ENCODE results near the gene RBM4B.
A peak's percentile ranks its signal among the peaks of the same experiment; 100 is the strongest.

Gene RBM4B

DNA sequence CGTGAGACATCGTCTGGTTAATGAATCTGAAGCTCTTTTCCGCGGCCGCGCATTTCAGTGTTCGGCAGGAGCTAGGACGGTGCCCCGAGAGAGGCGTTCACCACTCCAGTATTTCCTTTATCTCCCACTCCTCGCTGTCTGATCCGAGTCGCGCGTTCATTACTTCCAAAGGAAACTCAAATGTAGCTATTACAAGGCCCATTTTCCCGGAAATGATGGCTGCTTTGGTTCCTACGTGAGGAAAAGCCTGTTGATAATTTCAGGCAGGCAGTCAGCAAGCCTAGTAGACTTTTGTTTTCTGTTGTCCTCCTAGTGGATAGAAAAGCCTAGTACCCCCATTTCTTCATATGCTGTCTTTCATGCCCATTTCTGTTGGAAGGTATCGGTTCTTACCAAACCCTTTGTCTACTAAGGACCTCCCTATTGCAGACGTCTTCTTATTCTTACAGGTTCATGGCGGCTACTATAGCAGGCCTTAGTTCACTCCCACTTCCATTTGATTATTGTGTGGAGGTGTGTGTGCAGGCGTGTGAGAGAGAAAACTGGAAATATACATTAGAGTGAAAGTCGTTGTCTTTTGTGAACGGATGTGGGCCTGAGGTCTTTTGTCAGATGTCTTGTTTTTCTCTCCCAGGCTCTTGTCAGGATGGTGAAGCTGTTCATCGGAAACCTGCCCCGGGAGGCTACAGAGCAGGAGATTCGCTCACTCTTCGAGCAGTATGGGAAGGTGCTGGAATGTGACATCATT is 38.4 kb downstream of the RBM4B start:
- H3K36me3 ChIP-seq (ENCODE audit: control insufficient read depth, insufficient read depth, low read length) = peaks cover 67% of the 10 kb centered on the region
- H3K9me3 ChIP-seq (ENCODE audit: control insufficient read depth, low read length) = no peaks in the 10 kb centered on the region
- 0 to 1% methylated on average over 19 to 20 of the region's 27 CpGs for WGBS, 2 experiments (ENCODE audit: insufficient coverage in 2 of 2)
- peak overlapping the region; percentile 96 for H3K27ac ChIP-seq (ENCODE audit: low read depth, low read length, severe bottlenecking)
- peaks cover 28% of the 10 kb centered on the region for H3K4me1 ChIP-seq (ENCODE audit: control insufficient read depth, insufficient read depth, low read length, poor library complexity, severe bottlenecking)
- H3K4me3 ChIP-seq (ENCODE audit: extremely low read depth, insufficient read depth, low read length, poor library complexity, severe bottlenecking) = peak overlapping the region; percentile 96

DNA sequence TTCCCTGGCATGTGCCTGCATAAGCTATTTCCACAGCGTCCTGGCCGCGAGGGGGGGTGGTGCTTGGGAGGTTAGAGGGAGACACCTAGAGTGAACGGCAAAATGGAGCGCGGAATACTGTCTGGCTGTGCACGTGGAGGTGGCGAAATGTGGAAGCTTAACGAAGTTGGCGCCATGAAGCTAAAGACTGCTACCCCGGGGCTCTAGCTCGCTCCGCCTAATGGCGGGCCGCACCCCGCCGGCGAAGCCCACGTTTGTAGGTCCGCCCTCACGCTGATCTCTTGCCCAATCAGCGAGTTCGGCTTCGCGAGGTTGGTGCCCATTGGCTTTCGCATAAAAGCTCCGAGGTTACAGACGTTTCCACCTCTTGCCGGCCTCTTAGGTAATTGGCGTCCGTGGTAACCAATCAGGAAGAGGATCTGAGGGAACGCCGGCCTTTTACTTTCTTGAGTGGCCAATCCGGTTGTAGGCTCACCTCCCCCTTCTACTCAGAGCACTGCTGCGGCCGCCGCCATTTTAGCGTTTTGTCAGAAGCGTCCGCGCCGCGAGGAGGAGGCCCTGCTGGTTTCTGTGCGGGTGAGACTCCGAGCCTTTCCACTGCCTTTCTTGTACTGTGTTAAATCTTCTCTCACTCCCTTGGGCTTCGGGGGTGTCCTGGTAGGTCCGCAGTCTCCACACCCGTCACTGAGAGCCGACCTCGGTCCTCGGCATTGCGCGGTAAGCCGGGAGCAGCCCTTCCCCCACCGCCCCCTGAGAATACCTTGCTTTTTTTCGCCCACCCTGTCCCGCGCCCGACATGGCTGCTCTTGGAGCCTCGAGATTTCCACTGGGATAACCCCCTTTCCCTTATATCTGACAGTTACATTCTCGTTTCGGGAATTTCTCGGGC is 39.3 kb downstream of the RBM4B start, which contains the start of gene RBM4:
TSS of gene RBM4 (plus strand) at position 527 of the 889 bp plus-strand sequence. CDS start 1,009 bp downstream, outside the sequence.
- Histone ChIP-seq H3K36me3 (ENCODE audit: control insufficient read depth, insufficient read depth, low read length) (peaks cover 67% of the 10 kb centered on the region), H3K9me3 (ENCODE audit: control insufficient read depth, low read length) (no peaks in the 10 kb centered on the region), H3K4me3 (ENCODE audit: extremely low read depth, insufficient read depth, low read length, poor library complexity, severe bottlenecking) (peak within 1 kb of the TSS; percentile 96), H3K27ac (ENCODE audit: low read depth, low read length, severe bottlenecking) (peak within 1 kb of the TSS; percentile 96), H3K4me1 (ENCODE audit: control insufficient read depth, insufficient read depth, low read length, poor library complexity, severe bottlenecking) (peaks cover 28% of the 10 kb centered on the region)
- WGBS, 2 experiments (ENCODE audit: insufficient coverage in 2 of 2) = 0% methylated on average over 50 to 62 of the region's 63 CpGs

DNA sequence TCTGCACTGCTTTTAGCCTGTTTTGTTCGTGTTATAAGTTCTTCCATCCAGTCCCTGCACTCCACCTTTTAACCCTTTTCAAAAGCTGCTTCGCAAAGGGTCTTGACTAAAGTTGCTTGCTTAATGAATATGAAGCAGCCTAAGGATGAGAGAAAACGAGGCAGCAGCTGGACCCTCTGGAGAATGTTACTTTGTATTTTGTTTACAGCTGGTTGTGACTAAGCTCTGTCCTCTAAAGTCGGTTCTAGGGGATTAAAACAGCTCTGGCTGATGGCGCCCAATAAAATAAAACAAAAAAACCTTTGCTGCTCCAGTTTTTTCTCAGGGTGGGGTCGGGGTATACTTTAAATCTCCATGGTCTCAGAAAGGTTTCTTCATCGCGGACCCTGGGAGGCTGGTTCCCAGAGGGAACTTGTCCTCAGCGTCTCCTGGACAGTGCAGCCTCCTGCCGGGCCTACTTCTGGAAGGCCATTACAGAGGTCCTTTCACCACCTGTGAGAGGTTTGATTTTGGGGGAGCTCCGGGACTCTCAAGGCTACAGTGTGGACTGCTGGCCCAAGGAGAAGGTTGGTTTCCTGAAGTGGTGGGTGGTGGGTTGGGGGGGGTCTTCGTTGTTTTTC is 40.0 kb downstream of the RBM4B start:
- Histone ChIP-seq H3K4me3 (ENCODE audit: extremely low read depth, insufficient read depth, low read length, poor library complexity, severe bottlenecking) (peak overlapping the region; percentile 96), H3K4me1 (ENCODE audit: control insufficient read depth, insufficient read depth, low read length, poor library complexity, severe bottlenecking) (peaks cover 28% of the 10 kb centered on the region), H3K9me3 (ENCODE audit: control insufficient read depth, low read length) (no peaks in the 10 kb centered on the region), H3K27ac (ENCODE audit: low read depth, low read length, severe bottlenecking) (peak overlapping the region; percentile 85), H3K36me3 (ENCODE audit: control insufficient read depth, insufficient read depth, low read length) (peaks cover 67% of the 10 kb centered on the region)
- 52 to 61% methylated on average over 7 to 8 of the region's 12 CpGs for WGBS, 2 experiments (ENCODE audit: insufficient coverage in 2 of 2)

DNA sequence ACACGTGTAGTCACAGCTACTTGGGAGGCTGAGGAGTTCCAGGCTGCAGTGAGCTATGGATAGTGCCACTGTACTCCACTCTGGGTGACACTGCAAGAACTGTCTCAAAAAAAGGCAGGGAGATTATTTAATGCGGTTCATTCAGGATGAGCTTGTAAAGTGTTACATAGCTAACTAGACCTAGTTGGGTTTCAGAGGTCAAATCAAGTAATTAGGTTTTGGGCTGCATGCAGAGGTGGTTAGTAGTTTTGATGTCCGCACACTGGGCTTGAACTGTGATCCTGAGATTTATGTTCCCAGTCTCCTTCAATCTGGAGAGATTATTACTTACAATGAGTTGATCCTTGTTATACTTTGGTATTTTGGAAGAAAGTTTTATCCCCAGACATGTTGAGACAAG is 41.3 kb downstream of the RBM4B start:
- Histone ChIP-seq H3K9me3 (ENCODE audit: control insufficient read depth, low read length) (no peaks in the 10 kb centered on the region), H3K36me3 (ENCODE audit: control insufficient read depth, insufficient read depth, low read length) (peaks cover 68% of the 10 kb centered on the region), H3K4me3 (ENCODE audit: extremely low read depth, insufficient read depth, low read length, poor library complexity, severe bottlenecking) (no peak overlapping the region), H3K27ac (ENCODE audit: low read depth, low read length, severe bottlenecking) (peak overlapping the region; percentile 0), H3K4me1 (ENCODE audit: control insufficient read depth, insufficient read depth, low read length, poor library complexity, severe bottlenecking) (peaks cover 25% of the 10 kb centered on the region)
- 100% methylated on average over 3 of the region's 3 CpGs for WGBS, 2 experiments (ENCODE audit: insufficient coverage in 2 of 2)

DNA sequence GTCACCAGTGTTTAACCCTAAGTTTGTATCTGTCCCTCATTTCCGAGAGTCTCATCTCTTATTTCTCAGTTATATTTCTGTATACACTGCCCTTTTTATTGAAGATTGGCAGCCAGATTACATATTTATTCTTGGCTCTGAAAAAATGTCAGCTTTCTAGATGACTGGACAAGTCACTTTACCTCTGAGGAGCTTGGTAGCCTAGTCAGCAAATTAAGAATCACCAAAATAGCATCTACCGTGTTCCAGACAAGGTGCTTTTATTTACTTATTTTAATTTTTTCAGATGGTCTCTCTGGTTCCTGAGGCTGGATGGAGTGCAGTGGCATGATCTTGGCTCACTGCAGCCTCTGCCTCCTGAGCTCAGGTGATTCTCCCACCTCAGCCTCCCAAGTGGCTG is 44.7 kb downstream of the RBM4B start:
- H3K27ac ChIP-seq (ENCODE audit: low read depth, low read length, severe bottlenecking) = no peak overlapping the region
- peaks cover 9% of the 10 kb centered on the region for H3K4me1 ChIP-seq (ENCODE audit: control insufficient read depth, insufficient read depth, low read length, poor library complexity, severe bottlenecking)
- H3K9me3 ChIP-seq (ENCODE audit: control insufficient read depth, low read length) = no peaks in the 10 kb centered on the region
- 89% methylated on average over 1 of the region's 2 CpGs; no CpG with 5 or more reads in 1 of the 2 experiments for WGBS, 2 experiments (ENCODE audit: insufficient coverage in 2 of 2)
- H3K36me3 ChIP-seq (ENCODE audit: control insufficient read depth, insufficient read depth, low read length) = peaks cover 85% of the 10 kb centered on the region
- H3K4me3 ChIP-seq (ENCODE audit: extremely low read depth, insufficient read depth, low read length, poor library complexity, severe bottlenecking) = no peak overlapping the region

DNA sequence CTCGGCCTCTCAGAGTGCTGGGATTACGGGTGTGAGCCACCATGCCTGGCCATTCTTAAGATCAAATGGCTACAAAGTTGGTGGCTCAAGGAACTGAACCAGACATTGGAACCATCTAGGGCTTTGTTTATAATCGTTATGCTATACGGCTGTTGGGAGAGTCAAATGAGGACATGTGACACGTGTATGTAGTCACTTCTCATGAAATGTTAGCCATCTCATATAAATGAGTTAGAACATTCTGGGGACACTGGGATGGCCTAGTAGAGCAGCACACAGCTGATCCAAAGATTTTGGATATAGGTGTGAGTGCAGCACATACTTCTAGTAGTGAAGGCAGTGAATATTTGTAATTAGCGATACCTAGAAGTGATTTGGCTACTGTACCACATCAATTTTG is 45.8 kb downstream of the RBM4B start:
- H3K4me1 ChIP-seq (ENCODE audit: control insufficient read depth, insufficient read depth, low read length, poor library complexity, severe bottlenecking) = no peaks in the 10 kb centered on the region
- WGBS, 2 experiments (ENCODE audit: insufficient coverage in 2 of 2) = 92 to 93% methylated on average over 3 to 6 of the region's 6 CpGs
- H3K9me3 ChIP-seq (ENCODE audit: control insufficient read depth, low read length) = no peaks in the 10 kb centered on the region
- H3K36me3 ChIP-seq (ENCODE audit: control insufficient read depth, insufficient read depth, low read length) = peaks cover 92% of the 10 kb centered on the region
- no peak overlapping the region for H3K4me3 ChIP-seq (ENCODE audit: extremely low read depth, insufficient read depth, low read length, poor library complexity, severe bottlenecking)
- H3K27ac ChIP-seq (ENCODE audit: low read depth, low read length, severe bottlenecking) = no peak overlapping the region

DNA sequence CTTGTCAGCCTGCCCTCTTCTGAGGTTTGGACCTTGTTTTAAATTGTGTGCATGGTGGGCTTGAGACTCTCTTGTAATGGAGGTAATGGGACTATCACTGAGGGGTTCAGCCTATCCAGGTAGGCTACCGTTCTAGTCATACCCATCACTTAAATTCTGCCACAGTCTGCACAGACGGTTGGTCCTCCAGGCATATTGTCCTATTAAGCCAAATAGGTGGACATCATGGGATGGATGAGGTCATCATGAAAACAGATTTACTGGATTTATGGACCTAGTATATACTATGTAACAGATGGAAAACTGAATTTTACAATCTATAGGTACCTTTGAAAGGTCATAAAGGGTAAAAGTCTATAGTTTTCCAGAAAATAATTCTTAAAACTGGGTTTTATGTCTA is 48.3 kb downstream of the RBM4B start:
- no peak overlapping the region for H3K27ac ChIP-seq (ENCODE audit: low read depth, low read length, severe bottlenecking)
- peaks cover 99% of the 10 kb centered on the region for H3K36me3 ChIP-seq (ENCODE audit: control insufficient read depth, insufficient read depth, low read length)
- no peak overlapping the region for H3K4me3 ChIP-seq (ENCODE audit: extremely low read depth, insufficient read depth, low read length, poor library complexity, severe bottlenecking)
- H3K9me3 ChIP-seq (ENCODE audit: control insufficient read depth, low read length) = no peaks in the 10 kb centered on the region
- H3K4me1 ChIP-seq (ENCODE audit: control insufficient read depth, insufficient read depth, low read length, poor library complexity, severe bottlenecking) = no peaks in the 10 kb centered on the region
- WGBS, 2 experiments (ENCODE audit: insufficient coverage in 2 of 2) = no CpG with 5 or more reads among the region's 2 CpGs

DNA sequence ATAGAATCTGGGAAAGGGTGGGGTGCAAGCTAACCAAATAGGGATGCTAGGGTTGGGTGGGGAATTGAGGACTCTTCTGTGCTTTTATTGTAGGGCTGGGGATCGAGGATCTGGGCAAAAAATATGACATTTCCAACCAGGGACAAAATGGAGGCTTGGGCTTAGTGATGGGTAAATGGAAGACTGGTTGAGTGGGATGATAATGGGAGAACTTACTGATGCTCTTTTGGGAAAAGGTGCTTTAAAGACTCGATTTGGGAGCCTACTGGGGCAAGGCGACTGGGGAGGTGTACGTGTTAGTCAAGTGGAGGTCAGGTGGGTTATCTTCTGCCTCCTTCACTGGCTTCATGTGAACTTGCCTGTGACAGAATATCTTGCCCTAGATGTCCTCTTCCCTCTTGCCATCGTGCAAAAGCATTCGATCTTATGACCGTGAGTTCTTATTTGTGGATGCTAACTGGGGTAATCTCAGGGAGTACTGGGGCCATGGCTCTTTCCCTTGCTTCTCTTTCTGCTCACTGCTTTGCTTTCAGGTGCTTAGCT is 49.6 kb downstream of the RBM4B start:
- H3K36me3 ChIP-seq (ENCODE audit: control insufficient read depth, insufficient read depth, low read length) = peaks cover 99% of the 10 kb centered on the region
- peaks cover 4% of the 10 kb centered on the region for H3K4me1 ChIP-seq (ENCODE audit: control insufficient read depth, insufficient read depth, low read length, poor library complexity, severe bottlenecking)
- no peaks in the 10 kb centered on the region for H3K9me3 ChIP-seq (ENCODE audit: control insufficient read depth, low read length)
- no peak overlapping the region for H3K4me3 ChIP-seq (ENCODE audit: extremely low read depth, insufficient read depth, low read length, poor library complexity, severe bottlenecking)
- WGBS, 2 experiments (ENCODE audit: insufficient coverage in 2 of 2) = 92 to 98% methylated on average over 4 to 6 of the region's 7 CpGs
- H3K27ac ChIP-seq (ENCODE audit: low read depth, low read length, severe bottlenecking) = no peak overlapping the region

DNA sequence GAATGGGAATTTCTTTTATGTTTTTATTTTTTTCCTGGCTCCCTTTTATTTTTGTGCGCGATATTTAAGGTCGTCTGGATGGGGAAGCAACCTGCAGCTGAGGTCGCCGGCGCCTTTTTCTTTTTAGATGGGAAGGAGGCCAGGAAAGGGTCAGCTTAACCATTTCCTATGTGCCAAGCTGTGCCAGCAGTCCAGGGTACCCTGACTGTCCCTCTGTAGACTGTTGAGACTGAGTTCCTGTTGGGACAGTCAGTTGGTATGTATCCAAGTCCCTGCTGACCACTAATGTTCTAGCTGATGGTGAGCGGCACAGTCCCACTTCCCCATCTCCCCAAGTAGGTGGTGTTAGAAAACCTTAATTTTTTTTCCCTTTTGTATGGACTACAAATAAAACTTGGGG is 50.8 kb downstream of the RBM4B start:
- Histone ChIP-seq H3K9me3 (ENCODE audit: control insufficient read depth, low read length) (no peaks in the 10 kb centered on the region), H3K4me1 (ENCODE audit: control insufficient read depth, insufficient read depth, low read length, poor library complexity, severe bottlenecking) (peaks cover 6% of the 10 kb centered on the region), H3K4me3 (ENCODE audit: extremely low read depth, insufficient read depth, low read length, poor library complexity, severe bottlenecking) (no peak overlapping the region), H3K36me3 (ENCODE audit: control insufficient read depth, insufficient read depth, low read length) (peaks cover 98% of the 10 kb centered on the region), H3K27ac (ENCODE audit: low read depth, low read length, severe bottlenecking) (no peak overlapping the region)
- WGBS, 2 experiments (ENCODE audit: insufficient coverage in 2 of 2) = 95 to 100% methylated on average over 4 of the region's 7 CpGs

DNA sequence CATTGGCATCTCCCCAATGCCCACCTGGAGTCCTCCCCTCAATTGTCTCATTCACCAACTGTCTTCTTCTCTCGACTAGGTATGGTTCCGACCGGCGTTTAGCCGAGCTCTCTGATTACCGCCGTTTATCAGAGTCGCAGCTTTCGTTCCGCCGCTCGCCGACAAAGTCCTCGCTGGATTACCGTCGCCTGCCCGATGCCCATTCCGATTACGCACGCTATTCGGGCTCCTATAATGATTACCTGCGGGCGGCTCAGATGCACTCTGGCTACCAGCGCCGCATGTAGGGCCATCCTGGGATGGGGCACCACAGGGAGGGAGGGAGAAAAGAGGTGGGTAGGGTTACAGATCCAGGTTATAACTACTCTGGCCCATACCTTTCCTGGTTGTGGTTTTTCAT is 51.3 kb downstream of the RBM4B start:
- Histone ChIP-seq H3K9me3 (ENCODE audit: control insufficient read depth, low read length) (no peaks in the 10 kb centered on the region), H3K4me3 (ENCODE audit: extremely low read depth, insufficient read depth, low read length, poor library complexity, severe bottlenecking) (no peak overlapping the region), H3K36me3 (ENCODE audit: control insufficient read depth, insufficient read depth, low read length) (peaks cover 98% of the 10 kb centered on the region), H3K4me1 (ENCODE audit: control insufficient read depth, insufficient read depth, low read length, poor library complexity, severe bottlenecking) (peaks cover 8% of the 10 kb centered on the region), H3K27ac (ENCODE audit: low read depth, low read length, severe bottlenecking) (no peak overlapping the region)
- WGBS, 2 experiments (ENCODE audit: insufficient coverage in 2 of 2) = 98% methylated on average over 21 to 23 of the region's 25 CpGs
